Glutamatergic neuron (in vitro differentiated cells): ENCODE data around the gene DUS2. TPM values are rescaled to one million over a fixed set of nuclear protein-coding genes. Genes with fewer than 3 reads are reported as not detected.

Experiments
- DNase-seq: peaks from one replicate; pipeline ENCODE4 v3.0.0; 2022
- H3K27ac Mint-ChIP-seq: one replicate; pipeline ENCODE4 v1.8.0; 2020; ENCODE audit warnings: mild to moderate bottlenecking, mixed read lengths, inconsistent platforms; ENCODE audit not compliant: unreplicated experiment
- H3K27me3 Mint-ChIP-seq: one replicate; pipeline ENCODE4 v1.8.0; 2020; ENCODE audit warnings: mild to moderate bottlenecking, moderate library complexity, mixed read lengths, inconsistent platforms; ENCODE audit not compliant: unreplicated experiment
- H3K36me3 Mint-ChIP-seq: one replicate; pipeline ENCODE4 v1.8.0; 2020; ENCODE audit warnings: mild to moderate bottlenecking, mixed read lengths, inconsistent platforms; ENCODE audit not compliant: unreplicated experiment
- H3K4me1 Mint-ChIP-seq: one replicate; pipeline ENCODE4 v1.8.0; 2020; ENCODE audit warnings: mild to moderate bottlenecking, low read depth, mixed read lengths, inconsistent platforms; ENCODE audit not compliant: unreplicated experiment
- H3K4me3 Mint-ChIP-seq: one replicate; pipeline ENCODE4 v1.8.0; 2020; ENCODE audit warnings: mild to moderate bottlenecking, mixed read lengths, inconsistent platforms; ENCODE audit not compliant: unreplicated experiment
- H3K9me3 Mint-ChIP-seq: one replicate; pipeline ENCODE4 v1.8.0; 2020; ENCODE audit warnings: mild to moderate bottlenecking, moderate library complexity, mixed read lengths, inconsistent platforms; ENCODE audit not compliant: unreplicated experiment
- CTCF ChIP-seq: fragments of 200-600 bp; sonication (generic); IDR thresholded peaks from one replicate; pipeline ENCODE4 v1.5.0; 2021; ENCODE audit not compliant: partially characterized antibody, unreplicated experiment
- total RNA-seq: library from RNA; stranded (reverse); fragmentation: NEBNext Ultra II Directional; extraction: Animal tissue kit (Norgen Biotek cat#: 25700); gene quantifications from one replicate; pipeline ENCODE4 v1.2.1, GENCODE V29; 2021; ENCODE audit not compliant: unreplicated experiment

Gene DUS2
- total RNA-seq, 1 donor from 2014 or later = 21.0 TPM

- TF ChIP-seq CTCF = no peak
- H3K36me3 Mint-ChIP-seq = no peaks in the 10 kb centered on the region
- H3K4me1 Mint-ChIP-seq = no peaks in the 10 kb centered on the region
- no peaks in the 10 kb centered on the region for H3K9me3 Mint-ChIP-seq
- H3K27me3 Mint-ChIP-seq = peaks cover 2% of the 10 kb centered on the region
- H3K4me3 Mint-ChIP-seq = no peak overlapping the region
- H3K27ac Mint-ChIP-seq = no peak overlapping the region
- no peak for DNase-seq
These were observed 23.1 kb upstream of the DUS2 start for GRCh38 chr16:67999985-68000384.

GRCh38 chr16:68000450-68000849 lies 22.6 kb upstream of the DUS2 start:
- H3K4me1 Mint-ChIP-seq = no peaks in the 10 kb centered on the region
- H3K27me3 Mint-ChIP-seq = peaks cover 2% of the 10 kb centered on the region
- no peak overlapping the region for H3K27ac Mint-ChIP-seq
- no peak for TF ChIP-seq CTCF
- no peak for DNase-seq
- no peak overlapping the region for H3K4me3 Mint-ChIP-seq
- H3K36me3 Mint-ChIP-seq = no peaks in the 10 kb centered on the region
- no peaks in the 10 kb centered on the region for H3K9me3 Mint-ChIP-seq

GRCh38 chr16:68003031-68003430 lies 20.1 kb upstream of the DUS2 start:
- Mint-ChIP-seq H3K27ac (no peak overlapping the region), H3K4me3 (no peak overlapping the region), H3K36me3 (no peaks in the 10 kb centered on the region), H3K27me3 (no peaks in the 10 kb centered on the region), H3K4me1 (no peaks in the 10 kb centered on the region), H3K9me3 (no peaks in the 10 kb centered on the region)
- no peak for TF ChIP-seq CTCF
- no peak for DNase-seq

- Mint-ChIP-seq H3K4me1 (no peaks in the 10 kb centered on the region), H3K27me3 (no peaks in the 10 kb centered on the region), H3K9me3 (no peaks in the 10 kb centered on the region), H3K36me3 (no peaks in the 10 kb centered on the region), H3K4me3 (no peak overlapping the region), H3K27ac (no peak overlapping the region)
- no peak for TF ChIP-seq CTCF
- DNase-seq = no peak
These were observed 17.9 kb upstream of the DUS2 start for GRCh38 chr16:68005211-68005610.

- DNase-seq = no peak
- Mint-ChIP-seq H3K36me3 (no peaks in the 10 kb centered on the region), H3K4me3 (no peak overlapping the region), H3K9me3 (no peaks in the 10 kb centered on the region), H3K4me1 (no peaks in the 10 kb centered on the region), H3K27ac (no peak overlapping the region), H3K27me3 (peaks cover 2% of the 10 kb centered on the region)
- no peak for TF ChIP-seq CTCF
These were observed 17.2 kb upstream of the DUS2 start for GRCh38 chr16:68005786-68006286.
